GM18505 (cell line): ENCODE data around the gene ENOX1.

Experiments used
- ATAC-seq: cut with Tn5 transposase; IDR thresholded peaks from one replicate; pipeline ENCODE4 v1.9.1; 2021; ENCODE audit not compliant: unreplicated experiment
- POLR2A ChIP-seq: IDR thresholded peaks from 4 replicates; pipeline ENCODE4 v1.6.1; 2011; ENCODE audit warnings: borderline replicate concordance; ENCODE audit not compliant: insufficient read depth, insufficient read length; ENCODE audit errors: extremely low read depth

The ENOX1 gene

GRCh38 chr13:43472980-43473379 lies 313.8 kb downstream of the ENOX1 start:
- ATAC-seq: no peak
- TF ChIP-seq POLR2A: no peak

GRCh38 chr13:43472339-43472738 lies 314.4 kb downstream of the ENOX1 start:
- no peak for ATAC-seq
- TF ChIP-seq POLR2A: no peak

- TF ChIP-seq POLR2A: no peak
- no peak for ATAC-seq
Measured at GRCh38 chr13:43470610-43471009, 316.2 kb downstream of the ENOX1 start.

- no peak for ATAC-seq
- no peak for TF ChIP-seq POLR2A
Measured at GRCh38 chr13:43469791-43470190, 317.0 kb downstream of the ENOX1 start.

- no peak for ATAC-seq
- no peak for TF ChIP-seq POLR2A
Measured at GRCh38 chr13:43464578-43465264, 322.1 kb downstream of the ENOX1 start.

GRCh38 chr13:43448605-43449336 lies 338.0 kb downstream of the ENOX1 start:
- no peak for ATAC-seq

GRCh38 chr13:43446126-43446525 lies 340.6 kb downstream of the ENOX1 start:
- TF ChIP-seq POLR2A: no peak
- no peak for ATAC-seq

More at GRCh38 chr13:43448605-43449336, 338.0 kb downstream of the ENOX1 start:
- TF ChIP-seq POLR2A: no peak

- no peak for ATAC-seq
- no peak for TF ChIP-seq POLR2A
Measured at GRCh38 chr13:43445668-43446067, 341.1 kb downstream of the ENOX1 start.

GRCh38 chr13:43444081-43444480 lies 342.7 kb downstream of the ENOX1 start:
- no peak for ATAC-seq
- no peak for TF ChIP-seq POLR2A

GRCh38 chr13:43441899-43442499 lies 344.8 kb downstream of the ENOX1 start:
- TF ChIP-seq POLR2A: no peak
- no peak for ATAC-seq

- ATAC-seq: no peak
- TF ChIP-seq POLR2A: no peak
Measured at GRCh38 chr13:43441464-43441863, 345.3 kb downstream of the ENOX1 start.

- TF ChIP-seq POLR2A: no peak
- ATAC-seq: no peak
Measured at GRCh38 chr13:43434191-43434590, 352.6 kb downstream of the ENOX1 start.

GRCh38 chr13:43433691-43434141 lies 353.1 kb downstream of the ENOX1 start:
- no peak for TF ChIP-seq POLR2A
- no peak for ATAC-seq

GRCh38 chr13:43432958-43433357 lies 353.8 kb downstream of the ENOX1 start:
- TF ChIP-seq POLR2A: no peak
- ATAC-seq: no peak
